Esophagus squamous epithelium (tissue), 5 donors: ENCODE results near the gene FANCD2. TPM values are rescaled to one million over a fixed set of nuclear protein-coding genes. Genes with fewer than 3 reads are reported as not detected.
A peak's percentile ranks its signal among the peaks of the same experiment; 100 is the strongest.
"Not testable (repeated sequence)": the region's sequence is repeated elsewhere in the genome, so short reads cannot be mapped to it uniquely, and the experiment has no call there.

Experiments
- DNase-seq: peaks from one replicate; lab custom pipeline; 2025; lab: John Stamatoyannopoulos, UW
- H3K27ac ChIP-seq, 4 donors: fragments of 200-600 bp; sonication (generic); one replicate each; pipeline ENCODE4 v1.5.1; 2016 to 2019; ENCODE audit warnings: mild to moderate bottlenecking in 1 of 4
- H3K27me3 ChIP-seq, 4 donors: fragments of 200-600 bp; sonication (generic); 1 replicate in 3 of 4; 2 replicates in 1 of 4; pipeline versions ENCODE4 v1.5.1 to v1.6.0; 2017 to 2021; ENCODE audit warnings: antibody characterized with exemption in 1 of 4
- H3K36me3 ChIP-seq, 3 donors: fragments of 200-600 bp; sonication (generic); one replicate each; pipeline ENCODE4 v1.5.1; 2016 to 2019
- H3K4me1 ChIP-seq, 3 donors: fragments of 200-600 bp; sonication (generic); one replicate each; pipeline ENCODE4 v1.5.1; 2017 to 2019
- H3K4me3 ChIP-seq, 4 donors: fragments of 200-600 bp; sonication (generic); 1 replicate in 3 of 4; 2 replicates in 1 of 4; pipeline ENCODE4 v1.5.1; 2016 to 2019; ENCODE audit warnings: mild to moderate bottlenecking in 2 of 4, moderate library complexity in 1 of 4
- H3K9me3 ChIP-seq, 3 donors: fragments of 200-600 bp; sonication (generic); one replicate each; pipeline ENCODE4 v1.5.1; 2016 to 2019
- POLR2A ChIP-seq, 4 donors: fragments of 450-650 bp; IDR thresholded peaks; one replicate each; pipeline ENCODE4 v1.6.1; 2017; ENCODE audit warnings: antibody characterized with exemption in 4 of 4, mild to moderate bottlenecking in 4 of 4, moderate library complexity in 3 of 4
- WGBS, 2 donors: methylation state at CpG; one replicate each; pipeline ENCODE4 v1.1.5; 2018; 5-methylcytosine and 5-hydroxymethylcytosine counted together
- intact Hi-C: fragments of 100-400 bp; cut with DNase I; formaldehyde crosslinking; loops from one replicate; pipeline ENCODE4 v1.15.0; 2022
- total RNA-seq, 4 donors: library from RNA; depleted of rRNA; stranded (reverse); fragments of >200 nt; gene quantifications; one replicate each; pipeline ENCODE4 v1.1.0, GENCODE V29; 2016
- TF ChIP-seq, protein P1 (sequence below), 6 experiments: fragments of 450-650 bp in 4 of 6; fragments of 200-600 bp in 2 of 6; sonication (generic) in 2 of 6; IDR thresholded peaks; one replicate each; pipeline ENCODE4 v1.5.1; 2016 to 2019; ENCODE audit warnings: antibody characterized with exemption in 6 of 6, mild to moderate bottlenecking in 4 of 6, moderate library complexity in 4 of 6
- donor health status: DM: yes; HTN: yes; CAD: no.

Gene FANCD2
- total RNA-seq, 4 donors from 2014 or later, result 3.8 to 15.5 (median 11.1) TPM

GRCh38 chr3:10012106-10012505 lies 14.1 kb upstream of the FANCD2 start:
- Histone ChIP-seq H3K4me3 (no peak overlapping the region), H3K4me1 (peaks cover 32 to 58% (median 35%) of the 10 kb centered on the region in 3 donors), H3K36me3 (no peaks in the 10 kb centered on the region), H3K9me3 (no peaks in the 10 kb centered on the region), H3K27ac (no peak overlapping the region), H3K27me3 (no peaks in the 10 kb centered on the region)
- 94 to 96% methylated on average over 7 of the region's 7 CpGs for WGBS, 2 donors
- intact Hi-C loops, result loop anchor here (10.0 kb wide), 1 partner anchor 67 kb away; no protein-coding TSS in a partner anchor
- no peak for DNase-seq
- no peak for TF ChIP-seq POLR2A (IDR thresholded peaks at IDR 0.05)
- TF ChIP-seq, protein P1, sequence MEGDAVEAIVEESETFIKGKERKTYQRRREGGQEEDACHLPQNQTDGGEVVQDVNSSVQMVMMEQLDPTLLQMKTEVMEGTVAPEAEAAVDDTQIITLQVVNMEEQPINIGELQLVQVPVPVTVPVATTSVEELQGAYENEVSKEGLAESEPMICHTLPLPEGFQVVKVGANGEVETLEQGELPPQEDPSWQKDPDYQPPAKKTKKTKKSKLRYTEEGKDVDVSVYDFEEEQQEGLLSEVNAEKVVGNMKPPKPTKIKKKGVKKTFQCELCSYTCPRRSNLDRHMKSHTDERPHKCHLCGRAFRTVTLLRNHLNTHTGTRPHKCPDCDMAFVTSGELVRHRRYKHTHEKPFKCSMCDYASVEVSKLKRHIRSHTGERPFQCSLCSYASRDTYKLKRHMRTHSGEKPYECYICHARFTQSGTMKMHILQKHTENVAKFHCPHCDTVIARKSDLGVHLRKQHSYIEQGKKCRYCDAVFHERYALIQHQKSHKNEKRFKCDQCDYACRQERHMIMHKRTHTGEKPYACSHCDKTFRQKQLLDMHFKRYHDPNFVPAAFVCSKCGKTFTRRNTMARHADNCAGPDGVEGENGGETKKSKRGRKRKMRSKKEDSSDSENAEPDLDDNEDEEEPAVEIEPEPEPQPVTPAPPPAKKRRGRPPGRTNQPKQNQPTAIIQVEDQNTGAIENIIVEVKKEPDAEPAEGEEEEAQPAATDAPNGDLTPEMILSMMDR (IDR thresholded peaks at IDR 0.05), result no peak

DNA sequence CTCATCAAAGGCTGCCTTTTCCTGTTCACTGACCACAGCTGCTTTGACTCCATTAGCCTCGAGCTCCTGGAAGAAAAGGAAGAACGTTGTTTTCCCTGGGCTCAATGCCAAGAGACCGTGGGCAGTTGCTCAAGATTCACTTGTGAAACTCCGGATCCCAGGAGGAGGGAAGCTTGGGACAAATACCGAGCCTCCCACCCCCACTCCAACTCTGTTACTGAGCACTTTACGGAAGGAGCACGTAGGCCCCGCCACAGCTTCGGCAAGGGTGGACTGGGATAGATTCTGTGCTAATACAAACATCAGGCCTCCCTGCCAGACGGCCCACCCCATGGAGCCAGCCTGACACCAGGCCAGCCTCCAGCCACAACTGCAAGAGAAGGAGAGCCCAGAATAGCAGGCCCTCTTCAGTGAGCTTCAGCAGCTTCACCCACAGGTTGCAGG lies 10.8 kb upstream of the FANCD2 start:
- no peaks in the 10 kb centered on the region for H3K27me3 ChIP-seq
- 44 to 56% methylated on average over 5 to 6 of the region's 10 CpGs for WGBS, 2 donors
- H3K9me3 ChIP-seq, result no peaks in the 10 kb centered on the region
- TF ChIP-seq, protein P1 (IDR thresholded peaks at IDR 0.05), result no peak
- TF ChIP-seq POLR2A (IDR thresholded peaks at IDR 0.05), result no peak
- H3K4me1 ChIP-seq, result peaks cover 14 to 34% (median 17%) of the 10 kb centered on the region in 3 donors
- peaks cover 10 to 32% (median 15%) of the 10 kb centered on the region in 3 donors for H3K36me3 ChIP-seq
- DNase-seq, result no peak
- H3K4me3 ChIP-seq, result peak overlapping the region in 1 of 4 donors; percentile 37
- peak overlapping the region; percentile 63 to 88 (median 84) for H3K27ac ChIP-seq
- intact Hi-C loops, result loop anchor here (10.0 kb wide), 1 partner anchor 71 kb away; no protein-coding TSS in a partner anchor

- TF ChIP-seq POLR2A (IDR thresholded peaks at IDR 0.05), result no peak
- TF ChIP-seq, protein P1 (IDR thresholded peaks at IDR 0.05), result no peak
- no peak overlapping the region for H3K4me3 ChIP-seq
- intact Hi-C loops, result loop anchor here (10.0 kb wide), 1 partner anchor 73 kb away; no protein-coding TSS in a partner anchor
- no peak overlapping the region for H3K27ac ChIP-seq
- H3K27me3 ChIP-seq, result no peaks in the 10 kb centered on the region
- no peak for DNase-seq
- peaks cover 11 to 55% (median 15%) of the 10 kb centered on the region in 3 donors for H3K36me3 ChIP-seq
- H3K4me1 ChIP-seq, result peaks cover 5 to 20% (median 9%) of the 10 kb centered on the region in 3 donors
- H3K9me3 ChIP-seq, result no peaks in the 10 kb centered on the region
- WGBS, 2 donors, result 65 to 73% methylated on average over 4 to 6 of the region's 13 CpGs
These were observed 8.5 kb upstream of the FANCD2 start for GRCh38 chr3:10017636-10018292.

DNA sequence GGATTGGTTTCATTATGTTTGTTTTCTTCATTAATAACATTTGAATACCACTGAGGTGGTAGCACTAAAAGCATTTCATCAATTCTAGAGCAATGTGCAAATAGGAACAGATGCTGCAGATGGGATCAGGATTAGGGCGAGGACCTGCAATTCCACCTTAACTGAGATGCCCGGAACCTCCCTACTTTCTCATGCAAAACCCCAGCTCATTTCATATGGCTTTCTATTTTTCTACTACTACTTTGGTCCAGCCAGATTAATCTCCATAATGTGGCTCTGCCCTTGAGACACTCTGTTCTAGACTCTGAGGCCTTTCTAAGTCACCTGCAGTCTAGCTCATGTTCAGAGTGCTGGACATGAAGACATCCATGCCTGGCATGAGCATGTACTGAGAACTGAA lies 7.4 kb upstream of the FANCD2 start:
- Histone ChIP-seq H3K36me3 (peaks cover 15 to 66% (median 20%) of the 10 kb centered on the region in 3 donors), H3K4me1 (peaks cover 5 to 21% (median 9%) of the 10 kb centered on the region in 3 donors)
- H3K27ac ChIP-seq, H3K27me3 ChIP-seq, H3K4me3 ChIP-seq, DNase-seq, H3K9me3 ChIP-seq: not testable (repeated sequence)
- 85 to 100% methylated on average over 2 of the region's 2 CpGs for WGBS, 2 donors
- intact Hi-C loops, result loop anchor here (10.0 kb wide), 1 partner anchor 74 kb away; no protein-coding TSS in a partner anchor

DNA sequence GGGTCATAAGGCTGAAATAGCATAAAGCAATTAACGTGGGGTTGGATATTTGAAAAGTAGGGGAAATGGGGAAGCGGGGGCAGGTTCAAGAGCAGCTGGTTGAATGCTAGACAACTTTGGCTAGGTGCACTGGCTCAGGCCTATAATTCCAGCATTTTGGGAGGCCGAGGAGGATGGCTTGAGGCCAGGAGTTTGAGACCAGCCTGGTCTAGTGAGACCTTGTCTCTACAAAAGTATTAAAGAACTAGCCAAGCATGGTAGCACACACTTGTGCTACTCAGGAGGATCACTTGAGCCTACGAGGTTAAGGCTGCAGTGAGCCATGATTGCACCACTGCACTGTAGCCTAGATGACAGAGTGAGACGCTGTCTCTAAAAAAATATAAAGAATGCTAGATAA lies 6.9 kb upstream of the FANCD2 start:
- 76 to 78% methylated on average over 5 of the region's 5 CpGs for WGBS, 2 donors
- Histone ChIP-seq H3K27me3 (no peaks in the 10 kb centered on the region), H3K9me3 (no peaks in the 10 kb centered on the region), H3K36me3 (peaks cover 15 to 71% (median 20%) of the 10 kb centered on the region in 3 donors), H3K4me3 (no peak overlapping the region), H3K4me1 (peaks cover 5 to 27% (median 9%) of the 10 kb centered on the region in 3 donors), H3K27ac (no peak overlapping the region)
- intact Hi-C loops, result loop anchor here (10.0 kb wide), 1 partner anchor 75 kb away; no protein-coding TSS in a partner anchor
- DNase-seq, result no peak
- TF ChIP-seq POLR2A (IDR thresholded peaks at IDR 0.05), result no peak
- TF ChIP-seq, protein P1 (IDR thresholded peaks at IDR 0.05), result no peak
